ENCODE results near the gene KRT13.

Gene KRT13

DNA sequence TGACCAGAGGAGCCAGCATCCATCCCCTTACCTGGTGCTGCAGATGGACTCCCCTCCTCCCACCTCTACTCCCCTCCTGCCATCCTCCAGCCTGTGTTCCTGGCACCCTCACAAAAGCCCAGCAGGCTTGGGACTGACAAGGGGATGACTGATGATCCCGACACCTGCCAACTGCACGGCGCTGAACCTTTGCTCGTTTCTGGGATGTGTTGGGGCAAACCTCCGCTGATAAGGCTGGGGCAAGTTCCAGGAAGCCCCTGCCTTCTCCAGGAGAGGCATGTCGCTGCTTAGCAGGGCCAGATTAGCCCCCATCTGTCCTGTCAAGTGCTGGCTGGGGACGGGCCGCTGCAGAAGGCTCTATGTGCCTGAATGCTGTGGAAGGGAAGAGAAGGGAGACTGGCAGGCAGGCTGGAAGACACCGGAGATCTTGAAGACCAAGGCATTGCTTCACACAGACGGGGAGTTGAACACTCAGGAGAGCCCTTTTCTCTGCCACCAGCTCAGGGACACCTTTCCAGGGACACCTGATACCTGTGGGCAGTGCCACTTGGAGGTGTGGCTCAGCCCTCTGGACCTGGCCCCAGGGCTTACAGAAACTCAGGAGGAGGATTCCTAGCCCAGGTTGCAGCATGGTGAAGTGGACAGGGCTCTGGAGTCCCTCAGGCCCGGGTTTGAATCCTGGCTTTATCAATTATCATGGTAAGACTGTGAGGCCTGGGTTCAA lies 14.3 kb upstream of the KRT13 start:
- DNase-seq (ENCODE audit: low read depth) = no peak
- no peak overlapping the region for H3K4me3 ChIP-seq (ENCODE audit: low read depth, low read length)
- TF ChIP-seq CTCF (IDR thresholded peaks at IDR 0.05; ENCODE audit: control insufficient read depth, extremely low read depth, insufficient read depth) = no peak

DNA sequence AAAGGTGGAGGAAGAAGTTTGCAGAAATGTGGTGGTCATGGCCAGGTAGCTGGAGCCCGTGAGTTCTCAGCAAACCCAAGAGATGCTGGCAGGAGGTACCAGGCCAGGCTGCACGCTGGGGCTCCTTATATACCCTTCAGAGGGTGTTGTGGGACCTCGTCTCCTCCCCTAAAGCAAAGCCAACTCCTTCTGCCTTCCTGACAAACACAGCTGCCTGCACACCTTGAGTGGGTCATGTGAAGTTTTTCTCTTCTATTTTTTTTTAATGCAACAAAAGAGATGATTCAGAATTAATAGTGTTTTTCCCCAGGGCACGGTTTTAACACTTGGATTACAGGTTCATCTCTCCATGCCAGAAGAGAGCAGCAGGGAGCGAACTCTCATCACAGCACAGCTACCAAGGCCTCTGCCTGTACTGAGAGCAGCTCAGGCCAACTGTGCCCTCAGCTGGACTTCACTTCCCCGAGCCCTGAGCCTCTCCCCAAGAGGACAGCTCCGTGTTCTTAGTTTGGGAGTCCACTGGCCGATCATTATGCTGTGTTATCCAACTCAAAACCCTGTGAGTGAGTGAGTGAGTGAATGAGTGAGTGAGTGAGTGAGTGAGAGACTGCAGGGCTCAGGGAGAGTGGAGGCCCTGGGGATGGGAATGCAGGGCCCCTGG lies 13.5 kb upstream of the KRT13 start, which contains the start of gene KRT15:
Gene KRT15, minus strand, starts transcription at position 102 of the 661 bp plus-strand sequence. Its CDS starts 63 bp downstream, at position 39.
- no peak for TF ChIP-seq CTCF (IDR thresholded peaks at IDR 0.05; ENCODE audit: control insufficient read depth, extremely low read depth, insufficient read depth)
- no peak within 1 kb of the TSS for H3K4me3 ChIP-seq (ENCODE audit: low read depth, low read length)
- no peak for DNase-seq (ENCODE audit: low read depth)

- H3K4me3 ChIP-seq (ENCODE audit: low read depth, low read length) = no peak overlapping the region
- no peak for DNase-seq (ENCODE audit: low read depth)
- TF ChIP-seq CTCF (IDR thresholded peaks at IDR 0.05; ENCODE audit: control insufficient read depth, extremely low read depth, insufficient read depth) = no peak
These were observed 12.6 kb upstream of the KRT13 start for GRCh38 chr17:41518031-41518430.

- H3K4me3 ChIP-seq (ENCODE audit: low read depth, low read length) = no peak overlapping the region
- no peak for DNase-seq (ENCODE audit: low read depth)
- no peak for TF ChIP-seq CTCF (IDR thresholded peaks at IDR 0.05; ENCODE audit: control insufficient read depth, extremely low read depth, insufficient read depth)
These were observed 11.4 kb upstream of the KRT13 start for GRCh38 chr17:41516830-41517283.

DNA sequence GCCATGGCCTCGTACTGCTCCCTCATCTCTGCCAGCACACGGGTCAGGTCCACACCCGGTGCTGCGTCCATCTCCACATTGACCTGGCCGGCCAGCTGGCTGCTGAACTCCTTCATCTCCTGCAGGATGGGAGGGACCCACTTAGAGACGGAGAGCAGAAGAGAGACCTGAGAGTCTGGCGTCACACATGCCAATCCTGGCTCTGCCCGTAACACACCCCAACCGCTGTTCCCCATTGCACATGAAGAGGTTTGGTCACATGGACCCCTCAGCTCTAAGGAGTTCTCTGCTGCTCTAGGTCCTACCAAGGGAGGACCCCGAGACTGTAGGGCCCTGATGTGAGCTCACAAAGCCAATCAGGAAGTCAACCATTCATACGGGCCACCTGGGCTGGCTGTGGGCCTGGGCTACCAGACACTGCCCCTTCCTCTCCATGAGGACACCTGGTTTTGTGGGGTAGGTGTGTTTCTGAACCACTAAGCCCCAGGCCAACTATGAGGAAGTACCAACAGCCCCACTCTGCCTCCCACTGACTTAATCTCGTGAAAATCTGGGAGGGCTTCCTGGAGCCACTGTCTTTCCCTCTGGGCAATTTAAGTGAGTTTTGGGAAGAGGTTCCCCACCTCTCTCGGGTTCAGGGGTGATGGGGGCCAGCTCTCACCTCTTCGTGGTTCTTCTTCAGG lies 10.9 kb upstream of the KRT13 start:
- no peak for DNase-seq (ENCODE audit: low read depth)
- H3K4me3 ChIP-seq (ENCODE audit: low read depth, low read length) = no peak overlapping the region
- no peak for TF ChIP-seq CTCF (IDR thresholded peaks at IDR 0.05; ENCODE audit: control insufficient read depth, extremely low read depth, insufficient read depth)

- H3K4me3 ChIP-seq (ENCODE audit: low read depth, low read length) = no peak overlapping the region
- TF ChIP-seq CTCF (IDR thresholded peaks at IDR 0.05; ENCODE audit: control insufficient read depth, extremely low read depth, insufficient read depth) = no peak
- DNase-seq (ENCODE audit: low read depth) = no peak
These were observed 7.7 kb upstream of the KRT13 start for GRCh38 chr17:41513168-41513547.
